Measurements from ENCODE around the gene LRRN2. TPM values are rescaled to one million over a fixed set of nuclear protein-coding genes. Genes with fewer than 3 reads are reported as not detected.
"Not testable (repeated sequence)": the region's sequence is repeated elsewhere in the genome, so short reads cannot be mapped to it uniquely, and the experiment has no call there.

Gene LRRN2
- total and polyA plus RNA-seq, 9 donors: 0.23 to 9.7 (median 3.7) TPM

DNA sequence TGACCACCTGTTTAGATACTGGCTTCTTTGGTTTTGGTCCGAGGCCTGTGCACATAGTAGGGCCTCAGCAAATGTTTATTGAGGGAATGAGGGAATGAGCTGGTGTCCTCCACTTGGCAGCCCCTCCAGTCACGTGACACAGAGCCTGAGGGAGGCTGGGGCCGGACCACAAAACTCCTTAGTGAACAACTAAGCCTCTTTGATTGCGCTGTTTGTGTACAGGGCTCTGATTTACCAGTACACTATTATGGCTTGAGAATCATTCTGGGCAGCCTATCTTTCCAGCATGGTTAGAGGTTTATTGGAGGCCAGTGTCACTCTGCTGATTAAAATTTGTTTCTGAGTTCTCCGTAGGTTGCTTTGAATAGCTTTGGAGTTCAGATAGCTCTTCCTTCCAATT lies 10.2 kb upstream of the LRRN2 start:
- intact Hi-C loops (cut with DNase I): no loop called here
- WGBS, 3 donors: 79 to 83% (median 80%) methylated on average over 5 of the region's 5 CpGs

GRCh38 chr1:204694145-204694544 lies 8.6 kb upstream of the LRRN2 start:
- Histone ChIP-seq H3K9me3 (no peaks in the 10 kb centered on the region), H3K4me3 (no peak overlapping the region), H3K36me3 (no peaks in the 10 kb centered on the region), H3K27ac (no peak overlapping the region), H3K27me3 (no peaks in the 10 kb centered on the region), H3K4me1 (ENCODE audit: insufficient read depth) (no peaks in the 10 kb centered on the region)
- TF ChIP-seq EP300 (IDR thresholded peaks at IDR 0.05): no peak
- no peak for TF ChIP-seq POLR2A (IDR thresholded peaks at IDR 0.05)
- no peak for TF ChIP-seq CTCF (IDR thresholded peaks at IDR 0.05)
- intact Hi-C loops (cut with DNase I): no loop called here
- WGBS, 3 donors: 76 to 85% (median 81%) methylated on average over 7 of the region's 7 CpGs
- DNase-seq: no peak

More for the DNA sequence above, 10.2 kb upstream of the LRRN2 start:
- Histone ChIP-seq H3K27me3 (no peaks in the 10 kb centered on the region), H3K4me1 (ENCODE audit: insufficient read depth) (no peaks in the 10 kb centered on the region), H3K4me3 (no peak overlapping the region), H3K9me3 (no peaks in the 10 kb centered on the region), H3K27ac (no peak overlapping the region), H3K36me3 (no peaks in the 10 kb centered on the region)
- TF ChIP-seq POLR2A (IDR thresholded peaks at IDR 0.05) (no peak), EP300 (IDR thresholded peaks at IDR 0.05) (no peak), CTCF (IDR thresholded peaks at IDR 0.05) (no peak)
- no peak for DNase-seq

GRCh38 chr1:204692841-204693356 lies 7.4 kb upstream of the LRRN2 start:
- TF ChIP-seq POLR2A (IDR thresholded peaks at IDR 0.05) (no peak), EP300 (IDR thresholded peaks at IDR 0.05) (no peak), CTCF (IDR thresholded peaks at IDR 0.05) (no peak)
- no peaks in the 10 kb centered on the region for H3K4me1 ChIP-seq (ENCODE audit: insufficient read depth)
- H3K27me3 ChIP-seq: no peaks in the 10 kb centered on the region
- H3K27ac ChIP-seq: no peak overlapping the region
- H3K36me3 ChIP-seq: no peaks in the 10 kb centered on the region
- intact Hi-C loops (cut with DNase I): no loop called here
- no peak overlapping the region for H3K4me3 ChIP-seq
- WGBS, 3 donors: 75 to 83% (median 77%) methylated on average over 6 to 7 of the region's 7 CpGs
- DNase-seq: no peak
- no peaks in the 10 kb centered on the region for H3K9me3 ChIP-seq

DNA sequence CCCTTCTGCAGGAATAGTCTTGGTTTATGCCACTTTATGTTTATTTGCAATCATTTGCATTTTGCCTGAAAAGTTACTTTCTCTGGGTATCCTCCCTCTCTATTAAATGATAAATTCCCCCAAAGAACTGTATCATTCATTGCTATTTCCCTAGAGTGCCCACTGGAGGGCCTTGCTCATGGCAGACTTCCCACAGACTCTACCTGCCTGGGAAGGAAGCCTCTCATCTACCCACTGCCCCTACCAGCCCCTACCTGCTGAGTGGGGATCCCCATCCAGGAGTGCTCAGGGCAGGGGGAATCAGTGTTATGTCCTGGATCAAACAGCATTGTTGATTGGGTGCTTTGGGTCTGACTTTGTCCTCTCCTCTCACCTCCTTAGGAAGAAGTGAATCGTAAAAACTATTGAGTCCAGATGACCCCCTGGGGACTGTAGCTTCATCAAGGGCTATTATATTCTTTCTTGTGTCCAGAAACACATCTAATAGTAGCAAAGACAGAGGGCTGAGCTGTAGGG lies 6.8 kb upstream of the LRRN2 start:
- no peaks in the 10 kb centered on the region for H3K36me3 ChIP-seq
- no peaks in the 10 kb centered on the region for H3K27me3 ChIP-seq
- no peaks in the 10 kb centered on the region for H3K9me3 ChIP-seq
- no peak overlapping the region for H3K4me3 ChIP-seq
- intact Hi-C loops (cut with DNase I): no loop called here
- TF ChIP-seq CTCF (IDR thresholded peaks at IDR 0.05) (no peak), POLR2A (IDR thresholded peaks at IDR 0.05) (no peak), EP300 (IDR thresholded peaks at IDR 0.05) (no peak)
- WGBS, 3 donors: 82 to 96% (median 92%) methylated on average over 1 of the region's 1 CpG
- H3K27ac ChIP-seq: no peak overlapping the region
- no peaks in the 10 kb centered on the region for H3K4me1 ChIP-seq (ENCODE audit: insufficient read depth)
- DNase-seq: no peak

DNA sequence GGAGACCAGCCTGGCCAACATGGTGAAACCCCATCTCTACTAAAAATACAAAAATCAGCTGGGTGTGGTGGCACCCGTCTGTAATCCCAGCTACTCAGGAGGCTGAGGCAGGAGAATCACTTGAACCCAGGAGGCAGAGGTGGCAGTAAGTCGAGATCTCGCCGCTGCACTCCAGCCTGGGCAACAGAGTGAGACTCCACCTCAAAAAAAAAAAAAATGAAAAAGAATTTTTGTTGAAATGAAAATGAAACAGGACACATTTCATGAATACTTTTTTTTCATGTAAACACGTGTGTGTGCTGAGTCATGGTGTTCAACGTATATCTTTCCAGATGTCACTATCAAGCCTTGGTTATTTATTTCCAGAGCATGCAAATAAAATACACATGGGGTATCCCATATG lies 5.8 kb upstream of the LRRN2 start:
- H3K4me3 ChIP-seq; intact Hi-C loops (cut with DNase I); H3K9me3 ChIP-seq; DNase-seq; H3K4me1 ChIP-seq (ENCODE audit: insufficient read depth); H3K27me3 ChIP-seq; H3K27ac ChIP-seq; H3K36me3 ChIP-seq: not testable (repeated sequence)
- 76 to 86% (median 77%) methylated on average over 6 of the region's 6 CpGs for WGBS, 3 donors
